NOMO-1 (cell line): ENCODE results near the gene TXNDC8.

Experiments used
- DNase-seq, 2 experiments: peaks; one replicate each; lab custom pipeline; 2025; ENCODE audit not compliant: unreplicated experiment in 2 of 2; lab: John Stamatoyannopoulos, UW

The TXNDC8 gene

GRCh38 chr9:110282739-110283081, 55.0 kb downstream of the TXNDC8 start:
- DNase-seq: no peak

GRCh38 chr9:110282018-110282738, 55.5 kb downstream of the TXNDC8 start:
- DNase-seq: peak; percentile 82 to 89

GRCh38 chr9:110278080-110278707, 59.5 kb downstream of the TXNDC8 start:
- no peak for DNase-seq

GRCh38 chr9:110276781-110277180, 60.9 kb downstream of the TXNDC8 start:
- no peak for DNase-seq

- DNase-seq: no peak
Observed at GRCh38 chr9:110270211-110270995, 67.3 kb downstream of the TXNDC8 start.

- no peak for DNase-seq
Observed at GRCh38 chr9:110266795-110267194, 70.9 kb downstream of the TXNDC8 start.

- no peak for DNase-seq
Observed at GRCh38 chr9:110261632-110262031, 76.0 kb downstream of the TXNDC8 start.

GRCh38 chr9:110260911-110261310, 76.8 kb downstream of the TXNDC8 start:
- DNase-seq: no peak

- DNase-seq: no peak
Observed at GRCh38 chr9:110259566-110259965, 78.1 kb downstream of the TXNDC8 start.

- DNase-seq: no peak
Observed at GRCh38 chr9:110258690-110259091, 79.0 kb downstream of the TXNDC8 start.

GRCh38 chr9:110257956-110258355, 79.7 kb downstream of the TXNDC8 start:
- DNase-seq: no peak

GRCh38 chr9:110257097-110257841, 80.4 kb downstream of the TXNDC8 start:
- DNase-seq: peak; percentile 27 to 51

GRCh38 chr9:110256380-110257096, 81.1 kb downstream of the TXNDC8 start, which contains the start of gene TXN:
Gene TXN, minus strand, starts transcription at chr9:110256507. Its CDS starts 72 bp downstream, at chr9:110256435.
- DNase-seq: peak; percentile 93 to 95

- DNase-seq: peak; percentile 13 to 26
Observed at GRCh38 chr9:110255463-110256379, 81.9 kb downstream of the TXNDC8 start.

GRCh38 chr9:110255034-110255462, 82.6 kb downstream of the TXNDC8 start:
- no peak for DNase-seq

- no peak for DNase-seq
Observed at GRCh38 chr9:110254500-110254899, 83.2 kb downstream of the TXNDC8 start.
